Posterior vena cava (tissue), 2 donors: Measurements from ENCODE around the gene SMPD4. TPM values are rescaled to one million over a fixed set of nuclear protein-coding genes. Genes with fewer than 3 reads are reported as not detected.
"Not testable (repeated sequence)": the region's sequence is repeated elsewhere in the genome, so short reads cannot be mapped to it uniquely, and the experiment has no call there.

Experiments
- DNase-seq: peaks from one replicate; pipeline ENCODE4 v3.0.0-alpha.2; 2020; ENCODE audit warnings: low spot score
- intact Hi-C, 2 donors: fragments of 100-400 bp; cut with DNase I; formaldehyde crosslinking; loops; one replicate each; pipeline versions ENCODE4 v1.14.1 to v1.14.2; 2022 to 2023
- total RNA-seq, 2 donors: library from RNA; stranded (reverse); fragmentation: NEBNext Ultra II Directional; extraction: Animal tissue kit (Norgen Biotek cat#: 25700); gene quantifications; one replicate each; pipeline ENCODE4 v1.2.1, GENCODE V29; 2021
- donor health status: DM: yes; HTN: yes; CAD: no.
- donor health status: DM: yes; HTN: yes; CAD: no.

The SMPD4 gene
- total RNA-seq, 2 donors from 2014 or later = 26.5 to 29.7 TPM

GRCh38 chr2:130127726-130128125 is 53.7 kb downstream of the SMPD4 start:
- intact Hi-C loops = not testable (repeated sequence)

GRCh38 chr2:130120924-130121323 is 60.5 kb downstream of the SMPD4 start:
- intact Hi-C loops = not testable (repeated sequence)

More at GRCh38 chr2:130127726-130128125, 53.7 kb downstream of the SMPD4 start:
- DNase-seq = not testable (repeated sequence)

GRCh38 chr2:130102597-130103363 is 78.6 kb downstream of the SMPD4 start:
- DNase-seq = peak; percentile 12
- intact Hi-C loops = not testable (repeated sequence)

More at GRCh38 chr2:130120924-130121323, 60.5 kb downstream of the SMPD4 start:
- peak; percentile 5 for DNase-seq

Other genes with a start within 250 kb of the SMPD4 start
- gene RAB6C, start 201.9 kb downstream of the SMPD4 start, total RNA-seq = not detected
- gene POTEF, start 52.4 kb downstream of the SMPD4 start, total RNA-seq = not detected
- gene CCDC74B, start 36.5 kb downstream of the SMPD4 start, total RNA-seq = 1 to 10 TPM; 1.4 to 1.5 TPM
- gene MZT2B, start 660 bp upstream of the SMPD4 start, total RNA-seq = 100 to 1,000 TPM; 183 to 200 TPM
- gene TUBA3E, start 16.8 kb upstream of the SMPD4 start, total RNA-seq = not detected
- 10 to 100 TPM; 48.7 to 60.5 TPM for gene IMP4, start 161.3 kb upstream of the SMPD4 start, total RNA-seq
- gene PTPN18, start 174.5 kb upstream of the SMPD4 start, total RNA-seq = 10 to 100 TPM; 33.6 to 58.7 TPM